Uterus (tissue), 2 donors: ENCODE measurements around the gene ACTL7B.

Experiments used
- POLR2A ChIP-seq, 2 donors: fragments of 450-650 bp; IDR thresholded peaks; one replicate each; pipeline ENCODE4 v1.6.1; 2016; ENCODE audit warnings: antibody characterized with exemption in 2 of 2, mild to moderate bottlenecking in 1 of 2, moderate library complexity in 1 of 2
- TF ChIP-seq, protein P1 (sequence below), 4 experiments: fragments of 200-600 bp in 2 of 4; fragments of 450-650 bp in 2 of 4; sonication (generic) in 2 of 4; IDR thresholded peaks; one replicate each; pipeline ENCODE4 v1.5.1; 2016 to 2019; ENCODE audit warnings: antibody characterized with exemption in 4 of 4, mild to moderate bottlenecking in 2 of 4, moderate library complexity in 1 of 4

- TF ChIP-seq, protein P1, sequence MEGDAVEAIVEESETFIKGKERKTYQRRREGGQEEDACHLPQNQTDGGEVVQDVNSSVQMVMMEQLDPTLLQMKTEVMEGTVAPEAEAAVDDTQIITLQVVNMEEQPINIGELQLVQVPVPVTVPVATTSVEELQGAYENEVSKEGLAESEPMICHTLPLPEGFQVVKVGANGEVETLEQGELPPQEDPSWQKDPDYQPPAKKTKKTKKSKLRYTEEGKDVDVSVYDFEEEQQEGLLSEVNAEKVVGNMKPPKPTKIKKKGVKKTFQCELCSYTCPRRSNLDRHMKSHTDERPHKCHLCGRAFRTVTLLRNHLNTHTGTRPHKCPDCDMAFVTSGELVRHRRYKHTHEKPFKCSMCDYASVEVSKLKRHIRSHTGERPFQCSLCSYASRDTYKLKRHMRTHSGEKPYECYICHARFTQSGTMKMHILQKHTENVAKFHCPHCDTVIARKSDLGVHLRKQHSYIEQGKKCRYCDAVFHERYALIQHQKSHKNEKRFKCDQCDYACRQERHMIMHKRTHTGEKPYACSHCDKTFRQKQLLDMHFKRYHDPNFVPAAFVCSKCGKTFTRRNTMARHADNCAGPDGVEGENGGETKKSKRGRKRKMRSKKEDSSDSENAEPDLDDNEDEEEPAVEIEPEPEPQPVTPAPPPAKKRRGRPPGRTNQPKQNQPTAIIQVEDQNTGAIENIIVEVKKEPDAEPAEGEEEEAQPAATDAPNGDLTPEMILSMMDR (IDR thresholded peaks at IDR 0.05): no peak
- no peak for TF ChIP-seq POLR2A (IDR thresholded peaks at IDR 0.05)
Measured at GRCh38 chr9:108867829-108868228, 12.0 kb upstream of the ACTL7B start.
